Natural killer cell treated with Interleukin-12 subunit alpha and Interleukin-12 subunit beta and Interleukin-15 and Interleukin-18, amount 100 ng/mL, for 72 hours (primary cell): ENCODE data around the gene SMPDL3B. TPM values are rescaled to one million over a fixed set of nuclear protein-coding genes. Genes with fewer than 3 reads are reported as not detected.

Experiments
- ATAC-seq, 2 donors: fragments of 150-1000 bp; cut with Tn5 transposase in 1 of 2; sonication (Bioruptor Pico), chemical (Tn5 transposase) in 1 of 2; 2 replicates each; pipeline ENCODE4 v1.10.0; 2021
- DNase-seq: peaks from one replicate; pipeline ENCODE4 v3.0.0; 2022; ENCODE audit warnings: low spot score
- H3K27ac Mint-ChIP-seq, 2 donors: 1 replicate in 1 of 2; 2 replicates in 1 of 2; pipeline ENCODE4 v1.8.0; 2022; ENCODE audit warnings: mixed read lengths in 2 of 2, mild to moderate bottlenecking in 1 of 2, moderate library complexity in 1 of 2
- H3K27me3 Mint-ChIP-seq, 2 donors: 1 replicate in 1 of 2; 2 replicates in 1 of 2; pipeline ENCODE4 v1.8.0; 2022; ENCODE audit warnings: mixed read lengths in 2 of 2
- H3K36me3 Mint-ChIP-seq: one replicate; pipeline ENCODE4 v1.8.0; 2022; ENCODE audit warnings: mixed read lengths
- H3K4me1 Mint-ChIP-seq, 2 donors: 1 replicate in 1 of 2; 2 replicates in 1 of 2; pipeline ENCODE4 v1.8.0; 2022; ENCODE audit warnings: low read depth in 2 of 2, mixed read lengths in 2 of 2, mild to moderate bottlenecking in 1 of 2
- H3K4me3 Mint-ChIP-seq: one replicate; pipeline ENCODE4 v1.8.0; 2022; ENCODE audit warnings: mixed read lengths
- H3K9me3 Mint-ChIP-seq: 2 replicates; pipeline ENCODE4 v1.8.0; 2022; ENCODE audit warnings: mixed read lengths
- total RNA-seq, 2 donors: library from RNA; stranded (reverse); gene quantifications; one replicate each; pipeline ENCODE4 v1.2.3, GENCODE V29; 2022

The SMPDL3B gene
- total RNA-seq, 2 donors from 2014 or later, result 0.33 to 0.95 TPM

- H3K4me3 Mint-ChIP-seq, result no peak overlapping the region
- ATAC-seq, result no peak
- no peak for DNase-seq
- no peaks in the 10 kb centered on the region for H3K9me3 Mint-ChIP-seq
- H3K27me3 Mint-ChIP-seq, result no peaks in the 10 kb centered on the region
- no peaks in the 10 kb centered on the region for H3K36me3 Mint-ChIP-seq
- no peaks in the 10 kb centered on the region for H3K4me1 Mint-ChIP-seq
- no peak overlapping the region for H3K27ac Mint-ChIP-seq
Measured at GRCh38 chr1:27952147-27952546, 17.3 kb downstream of the SMPDL3B start.

- Mint-ChIP-seq H3K4me1 (no peaks in the 10 kb centered on the region), H3K27me3 (no peaks in the 10 kb centered on the region), H3K4me3 (no peak overlapping the region), H3K9me3 (no peaks in the 10 kb centered on the region), H3K27ac (no peak overlapping the region), H3K36me3 (no peaks in the 10 kb centered on the region)
- DNase-seq, result no peak
- ATAC-seq, result no peak
Measured at GRCh38 chr1:27954186-27954585, 19.4 kb downstream of the SMPDL3B start.

GRCh38 chr1:27955076-27955475, 20.3 kb downstream of the SMPDL3B start:
- no peak for DNase-seq
- Mint-ChIP-seq H3K9me3 (no peaks in the 10 kb centered on the region), H3K4me3 (no peak overlapping the region)

GRCh38 chr1:27956761-27957160, 22.0 kb downstream of the SMPDL3B start:
- H3K4me3 Mint-ChIP-seq, result peak overlapping the region; percentile 26
- H3K4me1 Mint-ChIP-seq, result peaks cover 8 to 10% of the 10 kb centered on the region in 2 donors
- H3K27me3 Mint-ChIP-seq, result no peaks in the 10 kb centered on the region
- H3K36me3 Mint-ChIP-seq, result no peaks in the 10 kb centered on the region
- H3K27ac Mint-ChIP-seq, result peak overlapping the region in 1 of 2 donors; percentile 19
- ATAC-seq, result no peak
- H3K9me3 Mint-ChIP-seq, result no peaks in the 10 kb centered on the region
- no peak for DNase-seq

More at GRCh38 chr1:27955076-27955475, 20.3 kb downstream of the SMPDL3B start:
- no peak for ATAC-seq
- no peaks in the 10 kb centered on the region for H3K36me3 Mint-ChIP-seq
- no peak overlapping the region for H3K27ac Mint-ChIP-seq
- no peaks in the 10 kb centered on the region for H3K27me3 Mint-ChIP-seq
- H3K4me1 Mint-ChIP-seq, result peaks cover 0 to 2% of the 10 kb centered on the region in 2 donors

GRCh38 chr1:27957655-27958054, 22.9 kb downstream of the SMPDL3B start:
- Mint-ChIP-seq H3K9me3 (no peaks in the 10 kb centered on the region), H3K27me3 (no peaks in the 10 kb centered on the region)
- ATAC-seq, result no peak

DNA sequence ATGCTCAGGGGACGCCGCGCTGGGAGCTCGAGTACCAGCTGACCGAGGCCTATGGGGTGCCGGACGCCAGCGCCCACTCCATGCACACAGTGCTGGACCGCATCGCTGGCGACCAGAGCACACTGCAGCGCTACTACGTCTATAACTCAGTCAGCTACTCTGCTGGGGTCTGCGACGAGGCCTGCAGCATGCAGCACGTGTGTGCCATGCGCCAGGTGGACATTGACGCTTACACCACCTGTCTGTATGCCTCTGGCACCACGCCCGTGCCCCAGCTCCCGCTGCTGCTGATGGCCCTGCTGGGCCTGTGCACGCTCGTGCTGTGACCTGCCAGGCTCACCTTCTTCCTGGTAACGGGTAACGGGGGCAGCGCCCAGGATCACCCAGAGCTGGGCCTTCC, 23.7 kb downstream of the SMPDL3B start:
- Mint-ChIP-seq H3K36me3 (no peaks in the 10 kb centered on the region), H3K27me3 (no peaks in the 10 kb centered on the region), H3K4me3 (peak overlapping the region; percentile 30), H3K27ac (no peak overlapping the region), H3K4me1 (peaks cover 11 to 16% of the 10 kb centered on the region in 2 donors), H3K9me3 (no peaks in the 10 kb centered on the region)
- no peak for ATAC-seq
- no peak for DNase-seq

More at GRCh38 chr1:27957655-27958054, 22.9 kb downstream of the SMPDL3B start:
- no peak for DNase-seq
- H3K36me3 Mint-ChIP-seq, result no peaks in the 10 kb centered on the region
- no peak overlapping the region for H3K4me3 Mint-ChIP-seq
- peaks cover 11 to 12% of the 10 kb centered on the region in 2 donors for H3K4me1 Mint-ChIP-seq
- H3K27ac Mint-ChIP-seq, result peak overlapping the region in 1 of 2 donors; percentile 19

GRCh38 chr1:27959792-27960603, 25.2 kb downstream of the SMPDL3B start, which contains the start of gene XKR8:
Gene XKR8, plus strand, starts transcription at chr1:27959973. Its CDS starts 97 bp downstream, at chr1:27960070.
- Mint-ChIP-seq H3K9me3 (no peaks in the 10 kb centered on the region), H3K4me3 (peak within 1 kb of the TSS; percentile 83), H3K27ac (peak within 1 kb of the TSS; percentile 43 to 89), H3K27me3 (no peaks in the 10 kb centered on the region), H3K4me1 (peaks cover 11 to 21% of the 10 kb centered on the region in 2 donors), H3K36me3 (no peaks in the 10 kb centered on the region)
- peak; percentile 98 to 99 for ATAC-seq
- DNase-seq, result peak; percentile 90

GRCh38 chr1:27960762-27961645, 26.2 kb downstream of the SMPDL3B start:
- no peaks in the 10 kb centered on the region for H3K9me3 Mint-ChIP-seq
- H3K27ac Mint-ChIP-seq, result peak overlapping the region in 1 of 2 donors; percentile 68
- H3K4me1 Mint-ChIP-seq, result peaks cover 11 to 23% of the 10 kb centered on the region in 2 donors
- no peaks in the 10 kb centered on the region for H3K36me3 Mint-ChIP-seq
- ATAC-seq (no peak), DNase-seq (no peak)
- no peaks in the 10 kb centered on the region for H3K27me3 Mint-ChIP-seq
- H3K4me3 Mint-ChIP-seq, result peak overlapping the region; percentile 83

DNA sequence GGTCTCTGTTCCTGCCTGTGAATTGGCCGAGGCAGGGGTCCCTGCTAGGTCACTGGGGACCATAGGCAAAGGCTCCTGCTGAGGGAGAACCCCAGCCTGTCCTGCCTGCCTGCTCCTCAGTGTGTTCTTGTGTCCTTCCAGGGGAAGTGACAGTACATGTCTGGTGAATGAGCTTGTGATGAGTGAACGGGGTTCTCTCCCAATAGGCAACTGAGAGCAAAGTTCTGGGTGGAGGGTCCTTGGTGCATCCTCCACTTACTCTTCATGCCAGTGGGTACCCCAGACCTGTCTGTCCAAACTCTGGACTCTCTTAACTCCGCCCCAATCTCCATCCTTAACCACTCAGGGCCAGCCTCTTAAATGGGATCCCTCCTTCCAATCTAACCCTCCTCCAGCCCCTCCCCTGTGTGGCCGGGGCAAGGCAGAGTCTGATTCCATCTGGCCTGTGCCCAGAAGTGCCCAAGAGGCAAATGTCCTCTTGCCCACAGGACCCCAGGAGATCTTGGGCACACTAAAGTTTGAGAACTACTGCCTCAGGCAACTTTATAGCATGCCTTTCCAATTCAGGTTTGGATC, 26.9 kb downstream of the SMPDL3B start:
- Mint-ChIP-seq H3K27ac (peak overlapping the region; percentile 51 to 68), H3K27me3 (no peaks in the 10 kb centered on the region)
- no peak for DNase-seq

DNA sequence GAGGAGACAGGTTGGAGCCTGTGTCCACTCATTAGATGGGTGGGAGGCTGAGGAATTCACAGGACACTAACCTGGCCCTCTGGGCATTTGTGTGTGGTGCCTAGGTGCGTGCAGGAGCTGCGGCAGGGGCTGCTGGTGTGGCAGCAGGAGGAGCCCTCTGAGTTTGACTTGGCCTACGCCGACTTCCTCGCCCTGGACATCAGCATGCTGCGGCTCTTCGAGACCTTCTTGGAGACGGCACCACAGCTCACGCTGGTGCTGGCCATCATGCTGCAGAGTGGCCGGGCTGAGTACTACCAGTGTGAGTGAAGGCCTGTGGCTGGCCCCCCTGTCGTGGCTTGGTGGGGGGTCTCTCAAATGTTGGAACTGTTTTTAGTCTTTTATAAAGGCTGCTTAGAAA, 28.6 kb downstream of the SMPDL3B start:
- DNase-seq, result no peak
- Mint-ChIP-seq H3K27ac (peak overlapping the region in 1 of 2 donors; percentile 68), H3K27me3 (no peaks in the 10 kb centered on the region), H3K36me3 (peaks cover 5% of the 10 kb centered on the region), H3K9me3 (no peaks in the 10 kb centered on the region), H3K4me3 (no peak overlapping the region), H3K4me1 (peaks cover 15 to 26% of the 10 kb centered on the region in 2 donors)
- no peak for ATAC-seq

More for the DNA sequence above, 26.9 kb downstream of the SMPDL3B start:
- H3K4me3 Mint-ChIP-seq, result peak overlapping the region; percentile 83
- no peaks in the 10 kb centered on the region for H3K9me3 Mint-ChIP-seq
- ATAC-seq, result no peak
- peaks cover 11 to 23% of the 10 kb centered on the region in 2 donors for H3K4me1 Mint-ChIP-seq
- H3K36me3 Mint-ChIP-seq, result no peaks in the 10 kb centered on the region

GRCh38 chr1:27966402-27967105, 31.8 kb downstream of the SMPDL3B start:
- peaks cover 8% of the 10 kb centered on the region for H3K36me3 Mint-ChIP-seq
- DNase-seq, result no peak
- H3K27me3 Mint-ChIP-seq, result no peaks in the 10 kb centered on the region
- ATAC-seq, result no peak
- peak overlapping the region in 1 of 2 donors; percentile 47 for H3K27ac Mint-ChIP-seq
- H3K4me3 Mint-ChIP-seq, result no peak overlapping the region
- H3K9me3 Mint-ChIP-seq, result no peaks in the 10 kb centered on the region
- H3K4me1 Mint-ChIP-seq, result peaks cover 13 to 20% of the 10 kb centered on the region in 2 donors

DNA sequence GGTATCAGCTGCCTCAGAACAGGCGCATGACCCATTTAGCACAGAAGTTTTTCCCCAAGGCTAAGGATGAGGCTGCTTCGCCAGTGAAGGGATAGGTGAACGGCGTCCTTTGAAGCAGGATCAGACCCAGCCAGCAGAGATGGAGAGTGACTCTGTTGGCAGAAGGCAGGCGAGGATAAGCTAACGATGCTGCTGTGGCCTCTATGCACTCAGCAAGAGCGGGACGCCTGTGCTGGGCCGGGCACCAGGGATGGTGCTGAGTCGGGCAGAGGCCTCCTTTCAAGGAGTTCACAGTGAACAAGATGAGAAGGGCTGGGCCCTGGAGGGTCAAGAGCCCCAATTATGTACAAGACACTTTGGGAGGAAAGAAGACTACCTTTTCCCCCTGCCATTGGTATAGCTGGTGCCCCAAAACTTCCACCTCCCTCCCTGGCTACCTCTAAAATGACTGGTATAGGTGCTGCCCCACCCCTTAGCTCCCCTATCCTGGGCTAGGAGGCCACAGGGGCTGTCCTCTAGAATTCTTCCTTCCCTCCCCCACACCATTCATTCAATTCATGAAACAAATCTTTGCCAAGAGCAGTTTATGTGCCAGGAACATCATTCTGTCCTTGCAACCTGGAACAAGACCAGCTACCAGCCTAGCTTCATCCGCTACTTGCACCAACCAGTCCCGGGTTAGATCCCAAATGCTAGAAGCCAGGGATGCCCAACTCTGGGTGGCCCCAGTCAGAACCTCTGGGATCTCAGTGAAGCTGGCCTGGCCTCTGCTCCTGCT, 32.5 kb downstream of the SMPDL3B start:
- Mint-ChIP-seq H3K27ac (peak overlapping the region; percentile 47 to 72), H3K9me3 (no peaks in the 10 kb centered on the region), H3K4me3 (no peak overlapping the region), H3K27me3 (no peaks in the 10 kb centered on the region), H3K36me3 (peaks cover 8% of the 10 kb centered on the region), H3K4me1 (peaks cover 8 to 17% of the 10 kb centered on the region in 2 donors)
- DNase-seq, result no peak
- ATAC-seq, result no peak
